Trophoblast cell (in vitro differentiated cells and primary cell): ENCODE measurements around the gene PBX4.

ENCODE experiments used
- DNase-seq, 2 donors: peaks; one replicate each; pipeline ENCODE4 v3.0.0-alpha.2; 2016
- H2AFZ ChIP-seq: 2 replicates; pipeline ENCODE4 v1.6.1; 2013; ENCODE audit warnings: low read length, moderate library complexity, mild to moderate bottlenecking; ENCODE audit not compliant: insufficient read depth, poor library complexity
- H2AK5ac ChIP-seq: 2 replicates; pipeline ENCODE4 v1.6.1; 2013; ENCODE audit warnings: mild to moderate bottlenecking, low read length
- H2BK120ac ChIP-seq: 2 replicates; pipeline ENCODE4 v1.6.1; 2013; ENCODE audit warnings: low read length, mild to moderate bottlenecking, moderate library complexity; ENCODE audit not compliant: insufficient read depth, poor library complexity
- H2BK12ac ChIP-seq: 2 replicates; pipeline ENCODE4 v1.6.1; 2013; ENCODE audit warnings: mild to moderate bottlenecking, low read length, moderate library complexity
- H2BK5ac ChIP-seq: 2 replicates; pipeline ENCODE4 v1.6.1; 2013; ENCODE audit warnings: low read length, low read depth, moderate library complexity, mild to moderate bottlenecking; ENCODE audit not compliant: poor library complexity
- H3K14ac ChIP-seq: 2 replicates; pipeline ENCODE4 v1.6.1; 2013; ENCODE audit warnings: mild to moderate bottlenecking, low read length
- H3K18ac ChIP-seq: 2 replicates; pipeline ENCODE4 v1.6.1; 2013; ENCODE audit warnings: mild to moderate bottlenecking, low read length
- H3K23ac ChIP-seq: 2 replicates; pipeline ENCODE4 v1.6.1; 2013; ENCODE audit warnings: low read length
- H3K27ac ChIP-seq: 2 replicates; pipeline ENCODE4 v1.5.1; 2013; ENCODE audit warnings: low read depth, mild to moderate bottlenecking, inconsistent platforms, low read length, moderate library complexity
- H3K27me3 ChIP-seq: 2 replicates; pipeline ENCODE4 v1.6.1; 2013; ENCODE audit warnings: inconsistent platforms, mild to moderate bottlenecking, low read length, moderate library complexity; ENCODE audit not compliant: insufficient read depth
- H3K36me3 ChIP-seq, 2 experiments: 1 replicate in 1 of 2; 2 replicates in 1 of 2; pipeline ENCODE4 v1.6.1; 2013; ENCODE audit warnings: low read length in 2 of 2, mild to moderate bottlenecking in 2 of 2, moderate library complexity in 1 of 2; ENCODE audit not compliant: insufficient read depth in 2 of 2, control insufficient read depth in 1 of 2
- H3K4ac ChIP-seq: 2 replicates; pipeline ENCODE4 v1.6.1; 2013; ENCODE audit warnings: low read depth, mild to moderate bottlenecking, low read length, moderate library complexity
- H3K4me1 ChIP-seq, 2 experiments: 1 replicate in 1 of 2; 2 replicates in 1 of 2; pipeline ENCODE4 v1.6.1; 2013; ENCODE audit warnings: low read length in 2 of 2, mild to moderate bottlenecking in 2 of 2, moderate library complexity in 1 of 2; ENCODE audit not compliant: insufficient read depth in 2 of 2, control insufficient read depth in 1 of 2
- H3K4me2 ChIP-seq: 2 replicates; pipeline ENCODE4 v1.6.1; 2013; ENCODE audit warnings: inconsistent platforms, mild to moderate bottlenecking, low read length, moderate library complexity
- H3K4me3 ChIP-seq: 2 replicates; pipeline ENCODE4 v1.5.1; 2013; ENCODE audit warnings: mild to moderate bottlenecking, low read depth, low read length, inconsistent platforms
- H3K79me1 ChIP-seq: one replicate; pipeline ENCODE4 v1.6.1; 2013; ENCODE audit warnings: low read length
- H3K79me2 ChIP-seq: 2 replicates; pipeline ENCODE4 v1.6.1; 2013; ENCODE audit warnings: low read length, mild to moderate bottlenecking; ENCODE audit not compliant: control insufficient read depth, insufficient read depth, poor library complexity
- H3K9ac ChIP-seq: 2 replicates; pipeline ENCODE4 v1.6.1; 2013; ENCODE audit warnings: mild to moderate bottlenecking, low read length
- H3K9me3 ChIP-seq: 2 replicates; pipeline ENCODE4 v1.6.1; 2013; ENCODE audit warnings: low read depth, mild to moderate bottlenecking, control low read depth, inconsistent platforms, low read length; ENCODE audit not compliant: insufficient read depth
- H4K12ac ChIP-seq: 2 replicates; pipeline ENCODE4 v1.6.1; 2013; ENCODE audit warnings: low read depth, mild to moderate bottlenecking, low read length, moderate library complexity
- H4K8ac ChIP-seq: 2 replicates; pipeline ENCODE4 v1.6.1; 2013; ENCODE audit warnings: low read depth, mild to moderate bottlenecking, low read length, moderate library complexity
- H4K91ac ChIP-seq: one replicate; pipeline ENCODE4 v1.6.1; 2013; ENCODE audit warnings: low read depth, mild to moderate bottlenecking, low read length, moderate library complexity
- WGBS: extraction: QIAGEN DNeasy Blood & Tissue Kit; methylation state at CpG from one replicate; pipeline ENCODE4 v1.1.7; 2013; ENCODE audit warnings: missing lambda C conversion rate; ENCODE audit not compliant: insufficient read length, insufficient coverage; ENCODE audit errors: extremely low coverage; 5-methylcytosine and 5-hydroxymethylcytosine counted together

PBX4 gene

DNA sequence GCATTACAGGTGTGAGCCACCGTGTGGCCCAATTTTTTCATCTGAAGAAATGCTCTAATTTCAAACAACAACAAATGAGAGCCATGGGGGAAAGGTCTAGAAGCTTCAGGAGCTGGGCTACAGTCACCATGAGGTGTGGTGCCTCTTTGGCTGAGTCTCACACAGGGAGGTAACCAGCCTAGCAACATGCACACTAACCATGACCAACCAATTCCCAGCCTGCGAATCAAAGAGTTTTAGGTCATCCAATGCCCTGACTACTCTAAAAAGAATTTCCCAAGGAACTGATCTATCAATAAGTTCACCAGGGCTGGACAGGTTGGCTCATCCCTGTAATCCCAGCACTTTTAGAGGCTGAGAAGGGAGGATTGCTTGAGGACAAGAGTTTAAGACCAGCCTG lies 29.9 kb downstream of the PBX4 start:
- Histone ChIP-seq H3K79me1 (no peaks in the 10 kb centered on the region), H3K27ac (no peak overlapping the region), H2AFZ (no peak overlapping the region), H2BK12ac (no peak overlapping the region), H3K4me2 (no peak overlapping the region), H3K79me2 (no peaks in the 10 kb centered on the region), H4K12ac (no peak overlapping the region), H3K4ac (no peak overlapping the region), H3K14ac (no peak overlapping the region), H2BK120ac (no peak overlapping the region), H3K27me3 (no peaks in the 10 kb centered on the region), H3K23ac (no peak overlapping the region), H2AK5ac (no peak overlapping the region), H3K4me1 (peaks cover 9 to 10% of the 10 kb centered on the region in 2 experiments), H3K36me3 (no peaks in the 10 kb centered on the region), H3K9ac (no peak overlapping the region), H3K18ac (no peak overlapping the region), H4K8ac (no peak overlapping the region), H2BK5ac (no peak overlapping the region), H4K91ac (no peak overlapping the region), H3K4me3 (no peak overlapping the region), H3K9me3 (no peaks in the 10 kb centered on the region)
- WGBS, result no CpG with 5 or more reads among the region's 2 CpGs
- no peak for DNase-seq

DNA sequence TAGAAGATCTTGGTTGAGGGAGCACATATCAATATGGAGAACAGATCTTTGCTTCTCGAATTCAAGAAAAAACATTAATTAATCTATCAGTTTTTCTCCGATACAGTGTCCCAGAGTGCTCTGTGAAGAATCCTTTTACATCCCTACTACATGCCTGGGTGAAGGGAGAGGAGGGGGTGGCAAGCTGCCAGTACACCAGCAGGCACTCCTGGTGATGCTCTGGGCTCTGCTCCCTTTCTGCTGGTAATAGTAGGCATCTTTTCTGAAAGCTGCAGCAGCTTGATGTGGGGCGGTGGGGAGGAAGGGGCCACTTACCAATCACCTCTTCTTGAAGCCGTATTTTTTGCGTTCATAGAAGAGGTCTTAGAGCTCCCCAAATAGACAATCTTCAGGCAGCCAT lies 30.7 kb downstream of the PBX4 start:
- H3K4me2 ChIP-seq, result no peak overlapping the region
- no CpG with 5 or more reads among the region's 5 CpGs for WGBS

DNA sequence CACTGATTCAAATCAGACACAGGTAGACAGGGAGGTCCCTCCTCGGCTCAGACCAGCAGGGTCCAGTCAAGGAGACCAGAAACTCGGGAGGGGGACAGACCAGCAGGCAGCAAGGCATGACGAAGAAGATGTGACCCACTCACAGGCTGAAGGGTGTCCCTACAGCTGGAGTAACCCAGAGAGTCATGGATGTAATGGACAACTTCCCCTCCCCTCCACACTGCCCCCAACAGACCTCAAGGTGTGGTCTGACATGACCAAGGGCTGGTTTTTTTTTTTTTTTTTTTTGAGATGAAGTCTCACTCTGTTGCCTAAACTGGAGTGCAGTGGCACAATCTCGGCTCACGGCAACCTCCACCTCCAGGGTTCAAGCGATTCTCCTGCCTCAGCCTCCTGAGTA lies 34.1 kb downstream of the PBX4 start:
- Histone ChIP-seq H3K9me3 (no peaks in the 10 kb centered on the region), H4K91ac (no peak overlapping the region), H3K79me2 (no peaks in the 10 kb centered on the region), H2BK120ac (no peak overlapping the region), H3K9ac (no peak overlapping the region), H3K23ac (no peak overlapping the region), H3K27me3 (no peaks in the 10 kb centered on the region), H3K36me3 (no peaks in the 10 kb centered on the region), H2AFZ (no peak overlapping the region), H2AK5ac (no peak overlapping the region), H3K4me2 (no peak overlapping the region), H3K4me3 (no peak overlapping the region), H3K79me1 (no peaks in the 10 kb centered on the region), H2BK5ac (no peak overlapping the region), H3K4me1 (no peaks in the 10 kb centered on the region), H2BK12ac (no peak overlapping the region), H3K14ac (no peak overlapping the region), H3K18ac (no peak overlapping the region), H4K12ac (no peak overlapping the region), H3K4ac (no peak overlapping the region), H4K8ac (no peak overlapping the region), H3K27ac (no peak overlapping the region)
- no peak for DNase-seq
- no CpG with 5 or more reads among the region's 6 CpGs for WGBS

More for the DNA sequence above, 30.7 kb downstream of the PBX4 start:
- no peak overlapping the region for H2BK120ac ChIP-seq
- no peaks in the 10 kb centered on the region for H3K36me3 ChIP-seq
- H3K9me3 ChIP-seq, result no peaks in the 10 kb centered on the region
- H3K4me3 ChIP-seq, result no peak overlapping the region
- no peaks in the 10 kb centered on the region for H3K27me3 ChIP-seq
- no peak overlapping the region for H4K12ac ChIP-seq
- H3K9ac ChIP-seq, result no peak overlapping the region
- H4K8ac ChIP-seq, result no peak overlapping the region
- no peak overlapping the region for H2BK12ac ChIP-seq
- no peak overlapping the region for H3K4ac ChIP-seq
- no peaks in the 10 kb centered on the region for H3K79me1 ChIP-seq
- no peak for DNase-seq
- H2AK5ac ChIP-seq, result no peak overlapping the region
- H2AFZ ChIP-seq, result no peak overlapping the region
- no peak overlapping the region for H3K14ac ChIP-seq
- H3K79me2 ChIP-seq, result no peaks in the 10 kb centered on the region
- no peak overlapping the region for H2BK5ac ChIP-seq
- H3K23ac ChIP-seq, result no peak overlapping the region
- H4K91ac ChIP-seq, result no peak overlapping the region
- H3K27ac ChIP-seq, result no peak overlapping the region
- no peak overlapping the region for H3K18ac ChIP-seq
- peaks cover 9 to 10% of the 10 kb centered on the region in 2 experiments for H3K4me1 ChIP-seq

DNA sequence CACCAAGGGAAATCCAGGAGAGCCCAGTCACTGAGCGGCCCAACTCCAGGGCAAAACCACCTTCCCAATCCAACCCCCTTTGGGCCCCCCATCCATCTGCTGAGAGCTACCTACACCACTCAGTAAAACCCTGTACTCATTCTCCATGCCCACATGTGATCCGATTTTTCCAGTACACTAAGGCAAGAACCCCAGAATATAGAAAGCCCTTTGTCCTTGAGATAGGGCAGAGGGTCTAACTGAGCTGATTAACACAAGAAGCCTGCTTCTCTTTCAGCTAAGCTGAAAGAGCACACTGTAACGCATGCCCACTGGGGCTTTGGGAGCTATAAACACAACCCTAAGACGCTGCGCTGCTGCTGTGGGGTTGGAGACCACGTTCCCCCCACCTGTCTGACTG lies 36.0 kb downstream of the PBX4 start:
- Histone ChIP-seq H3K18ac (no peak overlapping the region), H4K12ac (no peak overlapping the region), H2BK5ac (no peak overlapping the region), H3K27ac (no peak overlapping the region), H3K4me3 (no peak overlapping the region), H2BK12ac (no peak overlapping the region), H2AK5ac (no peak overlapping the region), H3K4me1 (no peaks in the 10 kb centered on the region), H3K79me2 (no peaks in the 10 kb centered on the region), H3K9ac (no peak overlapping the region), H3K79me1 (no peaks in the 10 kb centered on the region), H4K8ac (no peak overlapping the region), H2AFZ (no peak overlapping the region), H3K36me3 (no peaks in the 10 kb centered on the region), H3K14ac (no peak overlapping the region), H4K91ac (no peak overlapping the region), H3K4ac (no peak overlapping the region), H3K4me2 (no peak overlapping the region), H3K23ac (no peak overlapping the region), H2BK120ac (no peak overlapping the region), H3K27me3 (no peaks in the 10 kb centered on the region), H3K9me3 (no peaks in the 10 kb centered on the region)
- no peak for DNase-seq
- WGBS, result no CpG with 5 or more reads among the region's 6 CpGs
